Lower lobe of right lung (tissue), 2 donors: ENCODE measurements around the gene SERTM1. TPM values are rescaled to one million over a fixed set of nuclear protein-coding genes. Genes with fewer than 3 reads are reported as not detected.
A peak's percentile ranks its signal among the peaks of the same experiment; 100 is the strongest.

Experiments used
- ATAC-seq, 2 donors: fragments of 200-7000 bp; cut with Tn5 transposase; one replicate each; pipeline ENCODE4 v1.9.1; 2020 to 2022; ENCODE audit warnings: mild to moderate bottlenecking in 2 of 2, moderate library complexity in 2 of 2
- DNase-seq: peaks from one replicate; pipeline ENCODE4 v3.0.0-alpha.2; 2020
- H3K27ac ChIP-seq: fragments of 200-600 bp; one replicate; pipeline ENCODE4 v1.8.0; 2022
- H3K27me3 ChIP-seq: fragments of 200-600 bp; one replicate; pipeline ENCODE4 v1.8.0; 2022; ENCODE audit warnings: low read depth
- H3K36me3 ChIP-seq: fragments of 200-600 bp; one replicate; pipeline ENCODE4 v1.8.0; 2022; ENCODE audit warnings: mild to moderate bottlenecking
- H3K4me1 ChIP-seq: fragments of 200-600 bp; one replicate; pipeline ENCODE4 v1.8.0; 2022
- H3K4me3 ChIP-seq: fragments of 200-600 bp; one replicate; pipeline ENCODE4 v1.8.0; 2022; ENCODE audit warnings: mild to moderate bottlenecking
- H3K9me3 ChIP-seq: fragments of 200-600 bp; one replicate; pipeline ENCODE4 v1.8.0; 2022
- CTCF ChIP-seq: fragments of 200-600 bp; IDR thresholded peaks from one replicate; pipeline ENCODE4 v1.8.0; 2022; ENCODE audit warnings: antibody characterized with exemption, mild to moderate bottlenecking
- intact Hi-C: fragments of 100-400 bp; cut with DNase I; formaldehyde crosslinking; loops from one replicate; pipeline ENCODE4 v1.11.0; 2022
- total RNA-seq: library from RNA; stranded (reverse); fragmentation: NEBNext Ultra II Directional; extraction: Animal tissue kit (Norgen Biotek cat#: 25700); gene quantifications from one replicate; pipeline ENCODE4 v1.2.1, GENCODE V29; 2021
- donor health status: DM: no; HTN: yes; CAD: no; lungs with severe emphysema.

The SERTM1 gene
- total RNA-seq, 1 donor from 2014 or later, result 5.0 TPM

GRCh38 chr13:36685927-36686326 lies 12.1 kb downstream of the SERTM1 start:
- ATAC-seq (no peak), DNase-seq (no peak)
- Histone ChIP-seq H3K36me3 (no peaks in the 10 kb centered on the region), H3K27ac (no peak overlapping the region), H3K4me1 (no peaks in the 10 kb centered on the region), H3K4me3 (no peak overlapping the region), H3K27me3 (no peaks in the 10 kb centered on the region), H3K9me3 (no peaks in the 10 kb centered on the region)
- TF ChIP-seq CTCF, result no peak
- intact Hi-C loops, result no loop called here

DNA sequence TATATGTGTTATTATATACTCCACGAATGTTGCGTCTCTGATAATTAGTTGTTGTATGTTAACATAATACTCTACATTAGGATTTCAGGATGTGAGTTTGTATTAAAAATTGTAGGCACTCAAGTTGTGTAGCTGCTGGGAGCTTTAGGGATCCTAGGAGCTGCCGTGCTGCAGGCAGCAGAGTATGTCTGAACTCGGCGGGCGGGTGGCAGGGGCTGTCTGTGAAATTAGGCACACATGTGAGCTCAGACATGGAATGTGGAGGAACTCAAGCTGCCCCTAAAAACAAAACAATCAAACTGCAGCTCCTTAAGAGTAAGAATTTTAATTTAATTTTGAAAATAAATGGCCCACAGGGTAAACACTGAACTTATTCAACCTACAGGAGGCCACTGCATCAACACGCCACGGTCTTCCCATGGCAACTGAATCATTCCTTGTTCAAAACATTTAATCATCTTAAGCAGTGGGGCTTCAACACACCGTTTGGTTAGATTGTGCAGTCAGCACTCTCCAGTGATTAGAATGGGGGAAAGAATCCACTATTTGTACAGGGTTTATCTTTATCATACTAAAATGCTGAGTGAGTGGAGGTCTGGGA lies 22.7 kb downstream of the SERTM1 start:
- Histone ChIP-seq H3K27me3 (no peaks in the 10 kb centered on the region), H3K4me1 (no peaks in the 10 kb centered on the region), H3K27ac (no peak overlapping the region), H3K9me3 (no peaks in the 10 kb centered on the region), H3K36me3 (no peaks in the 10 kb centered on the region), H3K4me3 (no peak overlapping the region)
- ATAC-seq (no peak), DNase-seq (no peak)
- TF ChIP-seq CTCF, result no peak
- intact Hi-C loops, result no loop called here

DNA sequence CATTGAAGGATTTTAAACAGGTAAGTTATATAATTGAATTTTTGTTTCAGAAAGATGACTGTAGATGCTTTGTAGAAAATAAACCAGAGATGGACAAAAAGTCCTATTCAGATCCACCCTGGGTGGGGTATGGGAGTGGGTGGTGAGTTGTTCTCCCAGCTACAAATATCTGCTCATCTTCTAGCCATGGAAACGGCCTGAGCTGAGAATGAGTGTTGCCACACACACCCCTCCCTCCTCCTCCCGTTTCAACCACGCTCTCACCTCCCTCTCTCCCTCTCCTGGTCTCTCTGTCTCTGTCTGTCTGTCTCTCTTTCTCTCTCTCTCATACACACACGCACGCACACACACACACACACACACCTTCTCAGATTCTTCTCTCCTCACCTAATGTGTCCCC lies 26.4 kb downstream of the SERTM1 start:
- Histone ChIP-seq H3K4me3 (no peak overlapping the region), H3K4me1 (no peaks in the 10 kb centered on the region), H3K27me3 (no peaks in the 10 kb centered on the region), H3K9me3 (no peaks in the 10 kb centered on the region), H3K36me3 (no peaks in the 10 kb centered on the region), H3K27ac (no peak overlapping the region)
- DNase-seq (no peak), ATAC-seq (peak in 1 of 2 donors; percentile 18)
- intact Hi-C loops, result no loop called here
- no peak for TF ChIP-seq CTCF

GRCh38 chr13:36706755-36707154 lies 32.9 kb downstream of the SERTM1 start:
- no peak for TF ChIP-seq CTCF

GRCh38 chr13:36709136-36709890 lies 35.5 kb downstream of the SERTM1 start:
- DNase-seq, result no peak
- Histone ChIP-seq H3K4me1 (no peaks in the 10 kb centered on the region), H3K27ac (no peak overlapping the region), H3K36me3 (no peaks in the 10 kb centered on the region), H3K27me3 (no peaks in the 10 kb centered on the region), H3K4me3 (no peak overlapping the region), H3K9me3 (no peaks in the 10 kb centered on the region)
- ATAC-seq, result no peak
- intact Hi-C loops, result no loop called here
- TF ChIP-seq CTCF, result no peak

More at GRCh38 chr13:36706755-36707154, 32.9 kb downstream of the SERTM1 start:
- H3K9me3 ChIP-seq, result no peaks in the 10 kb centered on the region
- no peak for DNase-seq
- no peaks in the 10 kb centered on the region for H3K36me3 ChIP-seq
- intact Hi-C loops, result no loop called here
- no peaks in the 10 kb centered on the region for H3K4me1 ChIP-seq
- H3K27ac ChIP-seq, result no peak overlapping the region
- H3K27me3 ChIP-seq, result no peaks in the 10 kb centered on the region
- H3K4me3 ChIP-seq, result no peak overlapping the region
- ATAC-seq, result peak; percentile 46 to 65
